Activated CD8-positive, alpha-beta T cell treated with anti-CD3 and anti-CD28 coated beads for 36 hours (primary cell): ENCODE results near the gene GNB1L. TPM values are rescaled to one million over a fixed set of nuclear protein-coding genes. Genes with fewer than 3 reads are reported as not detected.
"Not testable (repeated sequence)": the region's sequence is repeated elsewhere in the genome, so short reads cannot be mapped to it uniquely, and the experiment has no call there.

Experiments used
- ATAC-seq: fragments of 200-7000 bp; cut with Tn5 transposase; one replicate; pipeline ENCODE4 v1.10.0; 2021; ENCODE audit warnings: mild to moderate bottlenecking, moderate library complexity
- CTCF ChIA-PET: fragments of 350-600 bp; sonication (Branson Sonifier 250); formaldehyde crosslinking; loops from one replicate; lab custom pipeline; 2021; ENCODE audit warnings: antibody characterized with exemption; lab: Charles Lee
- POLR2A ChIA-PET: fragments of 350-600 bp; sonication (Branson Sonifier 250); formaldehyde crosslinking; loops from one replicate; lab custom pipeline; 2021; ENCODE audit warnings: antibody characterized with exemption; lab: Charles Lee
- DNase-seq: peaks from one replicate; pipeline ENCODE4 v3.0.0-alpha.2; 2020
- H3K27ac Mint-ChIP-seq: one replicate; pipeline ENCODE4 v1.8.0; 2021; ENCODE audit warnings: mild to moderate bottlenecking, mixed read lengths
- H3K27me3 Mint-ChIP-seq: one replicate; pipeline ENCODE4 v1.8.0; 2021; ENCODE audit warnings: mixed read lengths
- H3K36me3 Mint-ChIP-seq: one replicate; pipeline ENCODE4 v1.8.0; 2021; ENCODE audit warnings: low read depth, mixed read lengths
- H3K4me1 Mint-ChIP-seq: one replicate; pipeline ENCODE4 v1.8.0; 2021; ENCODE audit warnings: low read depth, mixed read lengths
- H3K4me3 Mint-ChIP-seq: one replicate; pipeline ENCODE4 v1.8.0; 2021; ENCODE audit warnings: mild to moderate bottlenecking, moderate library complexity, mixed read lengths
- H3K9me3 Mint-ChIP-seq: one replicate; pipeline ENCODE4 v1.8.0; 2021; ENCODE audit warnings: mixed read lengths
- intact Hi-C: fragments of 100-400 bp; cut with micrococcal nuclease; formaldehyde crosslinking; loops from one replicate; pipeline ENCODE4 v1.10.0; 2022
- total RNA-seq, 2 experiments: library from RNA; stranded (reverse); gene quantifications; one replicate each; pipeline ENCODE4 v1.2.3, GENCODE V29; 2021
- TF ChIP-seq, protein P1 (sequence below): fragments of 200-600 bp; IDR thresholded peaks from one replicate; pipeline ENCODE4 v1.8.0; 2022; ENCODE audit warnings: antibody characterized with exemption, mild to moderate bottlenecking

GNB1L gene
- total RNA-seq, 2 experiments from 2014 or later, result 16.2 to 17.4 TPM

DNA sequence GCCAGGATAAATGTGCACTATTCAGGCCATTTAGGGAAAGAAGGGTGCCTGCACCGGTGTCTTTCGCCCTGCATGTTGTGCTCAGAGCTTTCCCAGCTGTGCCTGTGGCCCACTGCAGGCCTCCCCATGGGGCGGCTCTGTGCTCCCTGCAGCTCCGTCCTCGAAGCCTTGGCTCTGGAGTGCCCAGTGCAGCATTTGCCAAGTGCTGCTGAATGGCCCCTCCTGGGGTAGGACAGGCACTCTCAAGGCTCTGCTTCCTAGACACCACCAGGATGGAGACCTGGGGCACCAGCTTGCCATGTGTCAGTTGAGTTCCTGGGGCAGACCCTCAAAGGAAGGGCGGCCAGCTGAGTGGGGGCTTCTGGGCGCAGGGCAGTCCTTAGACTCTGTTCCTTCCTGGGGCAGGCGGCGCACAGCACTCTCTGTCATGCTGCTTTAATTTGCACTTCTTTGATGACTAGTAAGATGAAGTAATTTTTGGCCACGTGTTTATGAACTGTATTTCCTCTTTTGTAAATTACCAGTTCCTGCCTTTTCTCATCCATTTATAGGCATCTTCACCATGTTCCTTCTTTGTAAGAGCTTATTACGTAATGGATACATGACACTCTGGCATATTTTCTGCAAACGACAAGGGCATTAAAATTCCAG lies 32.1 kb upstream of the GNB1L start:
- POLR2A ChIA-PET, result interaction anchor here (0.9 to 8.8 kb wide), 6 partner anchors 10 to 36 kb away, joined by 3 to 96 read pairs (median 4); partner anchors contain the start of genes GNB1L and RTL10
- Mint-ChIP-seq H3K27ac (peak overlapping the region; percentile 82), H3K27me3 (no peaks in the 10 kb centered on the region), H3K36me3 (peaks cover 3% of the 10 kb centered on the region), H3K4me1 (peaks cover 48% of the 10 kb centered on the region), H3K9me3 (no peaks in the 10 kb centered on the region), H3K4me3 (no peak overlapping the region)
- intact Hi-C loops, result no loop called here
- TF ChIP-seq, protein P1, sequence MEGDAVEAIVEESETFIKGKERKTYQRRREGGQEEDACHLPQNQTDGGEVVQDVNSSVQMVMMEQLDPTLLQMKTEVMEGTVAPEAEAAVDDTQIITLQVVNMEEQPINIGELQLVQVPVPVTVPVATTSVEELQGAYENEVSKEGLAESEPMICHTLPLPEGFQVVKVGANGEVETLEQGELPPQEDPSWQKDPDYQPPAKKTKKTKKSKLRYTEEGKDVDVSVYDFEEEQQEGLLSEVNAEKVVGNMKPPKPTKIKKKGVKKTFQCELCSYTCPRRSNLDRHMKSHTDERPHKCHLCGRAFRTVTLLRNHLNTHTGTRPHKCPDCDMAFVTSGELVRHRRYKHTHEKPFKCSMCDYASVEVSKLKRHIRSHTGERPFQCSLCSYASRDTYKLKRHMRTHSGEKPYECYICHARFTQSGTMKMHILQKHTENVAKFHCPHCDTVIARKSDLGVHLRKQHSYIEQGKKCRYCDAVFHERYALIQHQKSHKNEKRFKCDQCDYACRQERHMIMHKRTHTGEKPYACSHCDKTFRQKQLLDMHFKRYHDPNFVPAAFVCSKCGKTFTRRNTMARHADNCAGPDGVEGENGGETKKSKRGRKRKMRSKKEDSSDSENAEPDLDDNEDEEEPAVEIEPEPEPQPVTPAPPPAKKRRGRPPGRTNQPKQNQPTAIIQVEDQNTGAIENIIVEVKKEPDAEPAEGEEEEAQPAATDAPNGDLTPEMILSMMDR, result no peak
- CTCF ChIA-PET, result interaction anchor here (0.8 to 4.6 kb wide), 6 partner anchors 10 to 156 kb away, joined by 3 to 26 read pairs (median 6); no protein-coding TSS in a partner anchor
- ATAC-seq (peak; percentile 38), DNase-seq (peak; percentile 57)

- ChIA-PET CTCF (interaction anchor here (0.5 to 4.6 kb wide), 9 partner anchors 11 to 155 kb away, joined by 3 to 26 read pairs (median 5); no protein-coding TSS in a partner anchor), POLR2A (interaction anchor here (0.8 to 8.8 kb wide), 6 partner anchors 12 to 36 kb away, joined by 3 to 96 read pairs (median 5); partner anchors contain the start of genes GNB1L and RTL10)
- TF ChIP-seq, protein P1, result no peak
- peaks cover 3% of the 10 kb centered on the region for H3K36me3 Mint-ChIP-seq
- H3K9me3 Mint-ChIP-seq, result no peaks in the 10 kb centered on the region
- intact Hi-C loops, result no loop called here
- H3K4me1 Mint-ChIP-seq, result peaks cover 41% of the 10 kb centered on the region
- peak overlapping the region; percentile 17 for H3K4me3 Mint-ChIP-seq
- DNase-seq (peak; percentile 1), ATAC-seq (no peak)
- H3K27me3 Mint-ChIP-seq, result no peaks in the 10 kb centered on the region
- peak overlapping the region; percentile 82 for H3K27ac Mint-ChIP-seq
Measured at GRCh38 chr22:19885841-19886592, 31.3 kb upstream of the GNB1L start.

DNA sequence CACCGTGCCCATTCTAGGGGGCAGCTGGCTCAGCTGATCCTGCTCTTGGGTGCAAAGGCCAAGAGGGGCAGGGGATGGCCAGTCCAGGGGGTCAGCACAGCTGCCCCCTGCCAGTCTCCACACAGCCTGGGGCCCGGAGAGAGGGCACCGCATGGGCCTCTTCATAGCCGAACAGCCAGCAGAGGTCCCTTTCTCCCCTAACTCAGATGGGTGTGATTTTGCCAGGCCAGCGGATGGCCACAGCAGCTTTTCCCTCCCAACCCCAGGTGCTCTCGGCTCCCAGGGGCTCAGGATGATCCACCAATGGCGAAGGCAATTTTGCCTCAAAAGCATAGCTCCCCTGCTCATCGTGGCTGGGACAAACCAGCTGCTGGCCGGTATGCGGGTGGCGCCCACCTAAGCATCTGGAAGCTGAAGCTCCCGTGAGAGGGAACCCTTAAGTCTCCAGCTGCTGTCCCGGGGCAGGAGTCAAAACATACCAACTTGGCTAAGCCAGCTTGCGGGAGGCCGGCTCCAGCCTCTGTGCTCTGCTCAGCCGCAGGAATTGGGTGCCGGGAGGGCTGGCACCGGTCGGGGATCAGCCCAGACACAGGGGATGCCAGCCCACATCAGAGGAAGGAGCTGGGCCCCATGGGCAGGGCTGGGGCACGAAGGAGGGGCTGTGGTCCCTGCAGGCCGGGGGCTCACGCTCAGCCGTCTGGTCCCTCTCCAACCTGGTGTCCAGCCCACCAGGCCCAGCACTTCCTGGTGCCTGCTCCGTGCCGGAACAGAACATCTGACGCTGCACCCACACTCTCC lies 30.5 kb upstream of the GNB1L start:
- CTCF ChIA-PET, result interaction anchor here (1.1 to 4.6 kb wide), 6 partner anchors 10 to 154 kb away, joined by 3 to 26 read pairs (median 6); no protein-coding TSS in a partner anchor
- Mint-ChIP-seq H3K9me3 (no peaks in the 10 kb centered on the region), H3K36me3 (peaks cover 2% of the 10 kb centered on the region), H3K27me3 (no peaks in the 10 kb centered on the region), H3K4me1 (peaks cover 33% of the 10 kb centered on the region), H3K27ac (peak overlapping the region; percentile 70), H3K4me3 (peak overlapping the region; percentile 17)
- intact Hi-C loops, result no loop called here
- ATAC-seq (no peak), DNase-seq (peak; percentile 2)
- TF ChIP-seq, protein P1, result no peak
- POLR2A ChIA-PET, result interaction anchor here (0.7 to 1.8 kb wide), 4 partner anchors 11 to 30 kb away, joined by 3 to 7 read pairs (median 4); no protein-coding TSS in a partner anchor

DNA sequence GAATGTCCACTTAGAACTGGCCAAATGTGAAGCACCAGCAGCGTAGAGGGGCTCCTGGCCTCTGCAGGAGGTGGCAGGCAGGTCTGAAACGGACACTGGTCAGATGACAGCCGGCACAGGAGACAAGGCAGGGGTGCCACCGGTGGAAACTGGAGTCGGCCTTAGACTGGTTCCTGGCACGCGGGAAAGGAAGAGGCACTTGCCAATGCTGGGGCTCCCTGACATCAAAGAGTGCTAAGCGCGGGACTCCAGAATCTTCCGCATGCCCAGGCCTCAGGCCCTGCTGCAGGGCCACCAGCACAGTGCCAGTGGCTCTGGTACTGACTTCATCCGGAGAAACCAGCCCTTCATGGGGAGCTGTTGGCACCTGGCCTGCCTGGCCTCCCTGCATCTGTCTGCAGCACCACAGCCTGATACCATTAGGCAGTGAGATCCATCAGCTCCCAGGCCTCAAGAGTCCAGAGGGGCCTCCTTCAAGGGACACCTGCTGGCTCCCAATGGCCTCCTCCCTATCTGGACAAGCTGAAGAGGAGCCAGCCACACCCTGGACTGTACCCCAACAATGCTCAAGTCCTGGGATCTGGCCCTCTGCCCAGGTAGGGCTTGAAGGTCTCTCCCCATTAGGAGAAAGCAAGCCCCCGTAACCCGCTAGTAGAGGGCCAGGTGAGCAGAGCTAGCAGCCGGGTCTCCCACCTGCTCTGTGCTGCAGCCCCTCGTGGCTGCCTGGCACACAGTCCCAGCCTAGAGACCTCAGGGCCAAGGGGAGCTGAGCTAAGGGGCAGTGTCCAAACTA lies 29.7 kb upstream of the GNB1L start:
- Mint-ChIP-seq H3K27ac (no peak overlapping the region), H3K27me3 (no peaks in the 10 kb centered on the region), H3K4me3 (no peak overlapping the region), H3K4me1 (peaks cover 28% of the 10 kb centered on the region), H3K36me3 (no peaks in the 10 kb centered on the region), H3K9me3 (no peaks in the 10 kb centered on the region)
- TF ChIP-seq, protein P1, result no peak
- ChIA-PET CTCF (interaction anchor here (1.1 to 4.6 kb wide), 6 partner anchors 9 to 153 kb away, joined by 3 to 26 read pairs (median 6); no protein-coding TSS in a partner anchor), POLR2A (interaction anchor here (0.7 to 1.6 kb wide), 3 partner anchors 18 to 29 kb away, joined by 3 to 7 read pairs (median 3); no protein-coding TSS in a partner anchor)
- DNase-seq (peak; percentile 1), ATAC-seq (no peak)
- intact Hi-C loops, result no loop called here

- H3K27ac Mint-ChIP-seq, ATAC-seq, H3K9me3 Mint-ChIP-seq, H3K27me3 Mint-ChIP-seq, H3K4me3 Mint-ChIP-seq, intact Hi-C loops, H3K36me3 Mint-ChIP-seq: not testable (repeated sequence)
- peak; percentile 0 for DNase-seq
- CTCF ChIA-PET, result interaction anchor here (4.6 kb wide), 1 partner anchor 152 kb away, joined by 26 read pairs; no protein-coding TSS in a partner anchor
- POLR2A ChIA-PET, result interaction anchor here (1.0 kb wide), 1 partner anchor 20 kb away, joined by 3 read pairs; no protein-coding TSS in a partner anchor
- peaks cover 27% of the 10 kb centered on the region for H3K4me1 Mint-ChIP-seq
Measured at GRCh38 chr22:19883446-19883845, 28.8 kb upstream of the GNB1L start.
